Activated B cell treated with CpG ODN at 0.5 μM for 24 hours (primary cell): ENCODE measurements around the gene ENAM. TPM values are rescaled to one million over a fixed set of nuclear protein-coding genes. Genes with fewer than 3 reads are reported as not detected.

Source experiments
- ATAC-seq: fragments of 200-7000 bp; cut with Tn5 transposase; one replicate; pipeline ENCODE4 v1.10.0; 2021; ENCODE audit warnings: low read depth, mild to moderate bottlenecking, moderate library complexity
- CTCF ChIA-PET: fragments of 350-600 bp; sonication (Branson Sonifier 250); formaldehyde crosslinking; loops from one replicate; lab custom pipeline; 2021; ENCODE audit warnings: antibody characterized with exemption; lab: Charles Lee
- POLR2A ChIA-PET: fragments of 350-600 bp; sonication (Branson Sonifier 250); formaldehyde crosslinking; loops from one replicate; lab custom pipeline; 2021; ENCODE audit warnings: antibody characterized with exemption; lab: Charles Lee
- DNase-seq: peaks from one replicate; pipeline ENCODE4 v3.0.0; 2022
- H3K27ac Mint-ChIP-seq: one replicate; pipeline ENCODE4 v1.8.0; 2020; ENCODE audit warnings: mixed read lengths
- H3K27me3 Mint-ChIP-seq: one replicate; pipeline ENCODE4 v1.8.0; 2021; ENCODE audit warnings: mixed read lengths
- H3K36me3 Mint-ChIP-seq: one replicate; pipeline ENCODE4 v1.8.0; 2021; ENCODE audit warnings: low read depth, mixed read lengths
- H3K4me1 Mint-ChIP-seq: one replicate; pipeline ENCODE4 v1.8.0; 2021; ENCODE audit warnings: mixed read lengths
- H3K4me3 Mint-ChIP-seq: one replicate; pipeline ENCODE4 v1.8.0; 2020; ENCODE audit warnings: mild to moderate bottlenecking, mixed read lengths
- H3K9me3 Mint-ChIP-seq: one replicate; pipeline ENCODE4 v1.8.0; 2020; ENCODE audit warnings: mixed read lengths
- CTCF ChIP-seq: fragments of 200-600 bp; IDR thresholded peaks from one replicate; pipeline ENCODE4 v1.8.0; 2022; ENCODE audit warnings: antibody characterized with exemption, mild to moderate bottlenecking
- intact Hi-C: fragments of 100-400 bp; cut with micrococcal nuclease; formaldehyde crosslinking; loops from one replicate; pipeline ENCODE4 v1.15.1; 2024
- total RNA-seq: library from RNA; stranded (reverse); gene quantifications from 2 replicates; pipeline ENCODE4 v1.2.3, GENCODE V29; 2022

ENAM gene
- 0.10 TPM in 1 of 2 replicates, not detected in the other for total RNA-seq

DNA sequence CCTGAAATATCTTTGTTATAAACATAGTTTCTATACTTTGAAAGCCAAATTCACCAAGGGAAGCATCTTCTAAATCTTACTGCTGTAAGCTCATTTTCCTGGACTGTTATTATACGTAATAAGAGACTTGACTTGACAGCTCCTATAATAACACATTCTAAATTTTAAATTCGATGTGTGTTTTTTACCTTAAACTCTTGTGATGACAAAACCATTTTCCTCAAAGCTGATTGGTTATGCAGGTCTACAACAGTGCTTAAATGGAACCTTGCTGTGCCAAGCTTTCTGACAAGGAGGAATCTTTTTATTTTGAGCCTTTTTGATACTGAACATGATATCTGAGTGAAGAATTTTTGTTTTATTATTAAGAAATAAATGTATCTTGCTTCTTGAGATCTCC, at the start of gene ENAM:
ENAM (plus strand) TSS at position 301 of the 400 bp plus-strand sequence. CDS start 757 bp downstream, outside the sequence.
- Mint-ChIP-seq H3K36me3 (no peaks in the 10 kb centered on the region), H3K9me3 (no peaks in the 10 kb centered on the region), H3K4me3 (no peak within 1 kb of the TSS), H3K27me3 (no peaks in the 10 kb centered on the region), H3K4me1 (no peaks in the 10 kb centered on the region), H3K27ac (peak within 1 kb of the TSS; percentile 1)
- POLR2A ChIA-PET: no interaction called here
- no peak for DNase-seq
- ATAC-seq: no peak
- intact Hi-C loops: no loop called here
- TF ChIP-seq CTCF: no peak
- CTCF ChIA-PET: no interaction called here

- ATAC-seq (no peak), DNase-seq (no peak)
- POLR2A ChIA-PET: no interaction called here
- no peaks in the 10 kb centered on the region for H3K36me3 Mint-ChIP-seq
- intact Hi-C loops: no loop called here
- H3K4me3 Mint-ChIP-seq: no peak overlapping the region
- no peak for TF ChIP-seq CTCF
- H3K27ac Mint-ChIP-seq: no peak overlapping the region
- H3K9me3 Mint-ChIP-seq: no peaks in the 10 kb centered on the region
- peaks cover 9% of the 10 kb centered on the region for H3K27me3 Mint-ChIP-seq
- H3K4me1 Mint-ChIP-seq: no peaks in the 10 kb centered on the region
- CTCF ChIA-PET: no interaction called here
These were observed 46.6 kb upstream of the ENAM start for GRCh38 chr4:70581980-70582379.

DNA sequence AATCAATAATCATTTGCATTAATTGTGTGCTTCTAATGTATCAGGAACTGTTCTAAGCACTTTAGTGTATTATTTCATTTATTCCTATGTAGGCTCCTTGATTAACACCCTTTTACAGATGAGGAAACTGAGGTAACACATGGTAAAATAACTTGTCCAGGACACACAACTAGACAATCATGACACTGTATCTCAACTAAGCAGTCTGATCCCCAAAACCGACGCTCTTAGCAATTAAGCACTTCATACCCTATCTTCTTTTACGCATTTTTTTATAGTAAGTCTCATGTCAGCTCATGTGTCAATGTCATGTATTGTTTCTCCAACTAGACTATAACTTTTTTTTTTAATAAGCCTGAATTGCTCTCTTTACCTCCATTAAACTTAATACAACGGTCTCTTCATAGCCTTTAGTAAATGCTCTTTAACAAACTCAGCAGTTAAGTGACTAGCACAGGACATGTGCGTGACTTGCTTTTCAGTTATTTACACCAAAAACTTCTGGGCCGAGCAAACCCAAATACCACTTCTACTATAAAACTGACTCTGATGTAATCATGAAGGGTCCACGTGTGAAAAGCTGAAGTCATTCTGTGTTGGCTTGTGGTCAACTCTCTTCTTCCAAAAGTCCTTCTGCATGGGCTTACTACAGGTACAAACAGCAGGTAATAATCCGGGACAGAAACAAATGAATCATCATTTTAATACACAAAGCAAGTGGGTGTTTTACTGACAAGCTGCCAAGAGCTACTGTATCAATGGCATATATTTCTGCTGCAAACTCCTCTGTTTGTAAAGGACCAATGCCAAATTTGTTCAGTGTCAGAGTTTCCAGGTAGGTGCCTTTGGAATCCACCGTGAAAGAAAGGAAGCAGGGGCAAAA, 44.4 kb upstream of the ENAM start:
- no peaks in the 10 kb centered on the region for H3K4me1 Mint-ChIP-seq
- peaks cover 2% of the 10 kb centered on the region for H3K27me3 Mint-ChIP-seq
- no peaks in the 10 kb centered on the region for H3K9me3 Mint-ChIP-seq
- ChIA-PET POLR2A (no interaction called here), CTCF (no interaction called here)
- no peak overlapping the region for H3K4me3 Mint-ChIP-seq
- no peak overlapping the region for H3K27ac Mint-ChIP-seq
- intact Hi-C loops: no loop called here
- no peak for TF ChIP-seq CTCF
- H3K36me3 Mint-ChIP-seq: no peaks in the 10 kb centered on the region
- DNase-seq (no peak), ATAC-seq (no peak)

DNA sequence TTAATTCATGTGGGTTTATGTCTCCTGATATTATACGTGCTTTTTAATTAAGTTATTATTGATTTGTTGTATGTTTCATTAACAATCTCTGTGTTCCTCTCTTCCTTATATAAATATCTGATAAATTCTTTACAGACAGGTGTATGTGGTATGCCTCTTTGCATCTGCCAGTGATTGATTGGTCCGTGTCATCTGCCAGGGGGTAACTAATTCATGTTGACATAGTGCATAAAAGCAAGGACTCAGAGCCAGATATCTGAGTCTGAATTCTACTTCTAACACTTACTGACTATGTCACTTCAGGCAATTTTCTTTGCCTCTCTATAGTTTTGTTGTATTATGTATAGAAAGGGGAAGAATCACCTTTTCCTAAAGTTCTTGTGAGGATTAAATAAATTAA, 41.7 kb upstream of the ENAM start:
- Mint-ChIP-seq H3K36me3 (no peaks in the 10 kb centered on the region), H3K27me3 (peaks cover 5% of the 10 kb centered on the region), H3K4me1 (peaks cover 7% of the 10 kb centered on the region), H3K9me3 (no peaks in the 10 kb centered on the region), H3K4me3 (no peak overlapping the region), H3K27ac (no peak overlapping the region)
- ATAC-seq (no peak), DNase-seq (no peak)
- ChIA-PET CTCF (no interaction called here), POLR2A (no interaction called here)
- intact Hi-C loops: no loop called here
- TF ChIP-seq CTCF: no peak

GRCh38 chr4:70589785-70590184, 38.8 kb upstream of the ENAM start:
- H3K9me3 Mint-ChIP-seq: no peaks in the 10 kb centered on the region
- H3K4me1 Mint-ChIP-seq: peaks cover 7% of the 10 kb centered on the region
- ChIA-PET CTCF (no interaction called here), POLR2A (no interaction called here)
- ATAC-seq (peak; percentile 60), DNase-seq (no peak)
- peaks cover 4% of the 10 kb centered on the region for H3K27me3 Mint-ChIP-seq
- no peaks in the 10 kb centered on the region for H3K36me3 Mint-ChIP-seq
- H3K4me3 Mint-ChIP-seq: no peak overlapping the region
- intact Hi-C loops: no loop called here
- no peak overlapping the region for H3K27ac Mint-ChIP-seq
- no peak for TF ChIP-seq CTCF
